Measurements from ENCODE around the gene FDX1.

DNA sequence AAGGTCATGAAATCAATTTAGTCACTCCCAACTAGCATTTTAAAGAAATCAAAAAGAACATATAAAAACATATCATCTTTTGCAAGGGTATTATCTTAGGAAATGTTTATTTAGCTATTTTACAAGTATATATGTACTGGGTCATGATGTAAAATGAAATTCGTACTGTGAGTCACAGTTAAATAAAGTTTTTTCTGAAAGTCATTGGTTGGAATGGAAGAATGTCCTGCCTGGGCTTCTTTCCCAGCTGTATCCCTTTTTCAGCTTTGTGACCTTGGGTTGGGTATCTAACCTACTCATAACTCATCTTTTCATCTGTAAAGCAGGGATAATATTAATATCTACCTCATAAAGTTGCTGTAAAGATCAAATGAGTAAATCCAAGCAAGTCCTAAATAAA, 15.7 kb downstream of the FDX1 start:
- no peak for TF ChIP-seq POLR2AphosphoS5 (IDR thresholded peaks at IDR 0.05; ENCODE audit: insufficient read depth in 1 of 2, low read depth in 1 of 2)
- no peak for TF ChIP-seq POLR2A (IDR thresholded peaks at IDR 0.05)
- no peak for TF ChIP-seq CTCF (IDR thresholded peaks at IDR 0.05)
